WERI-Rb-1 (cell line): Measurements from ENCODE around the gene CCDC107.

Experiments
- DNase-seq: peaks from one replicate; pipeline ENCODE4 v3.0.0-alpha.2; 2020
- H3K27ac ChIP-seq: fragments of 250-450 bp; sonication (Bioruptor Pico); 2 replicates; pipeline ENCODE4 v1.5.1; 2020; ENCODE audit warnings: mild to moderate bottlenecking, moderate library complexity
- H3K27me3 ChIP-seq: fragments of 250-450 bp; sonication (Bioruptor Pico); 2 replicates; pipeline ENCODE4 v1.5.1; 2021; ENCODE audit warnings: mild to moderate bottlenecking, low read depth, moderate library complexity; ENCODE audit not compliant: insufficient read depth, severe bottlenecking
- H3K36me3 ChIP-seq: fragments of 250-450 bp; sonication (Bioruptor Pico); 2 replicates; pipeline ENCODE4 v1.5.1; 2020; ENCODE audit warnings: mild to moderate bottlenecking, moderate library complexity
- H3K4me3 ChIP-seq: 2 replicates; pipeline ENCODE4 v1.5.1; 2011; ENCODE audit warnings: low read depth, mild to moderate bottlenecking, control low read depth, low read length
- H3K9me3 ChIP-seq: fragments of 250-450 bp; sonication (Bioruptor Pico); 2 replicates; pipeline ENCODE4 v1.5.1; 2021; ENCODE audit warnings: mild to moderate bottlenecking, moderate library complexity; ENCODE audit not compliant: severe bottlenecking
- CTCF ChIP-seq: IDR thresholded peaks from 2 replicates; pipeline ENCODE4 v1.5.1; 2011; ENCODE audit warnings: low read depth, mild to moderate bottlenecking, control low read depth, inconsistent platforms, low read length

CCDC107 gene

GRCh38 chr9:35665471-35665818 lies 7.4 kb downstream of the CCDC107 start:
- no peak for TF ChIP-seq CTCF
- H3K27me3 ChIP-seq, result no peaks in the 10 kb centered on the region
- peak overlapping the region; percentile 67 for H3K4me3 ChIP-seq
- H3K9me3 ChIP-seq, result no peaks in the 10 kb centered on the region
- DNase-seq, result no peak
- H3K36me3 ChIP-seq, result peaks cover 22% of the 10 kb centered on the region
- peak overlapping the region; percentile 94 for H3K27ac ChIP-seq

- no peaks in the 10 kb centered on the region for H3K27me3 ChIP-seq
- H3K4me3 ChIP-seq, result no peak overlapping the region
- no peak overlapping the region for H3K27ac ChIP-seq
- H3K36me3 ChIP-seq, result peaks cover 16% of the 10 kb centered on the region
- no peak for TF ChIP-seq CTCF
- H3K9me3 ChIP-seq, result no peaks in the 10 kb centered on the region
- DNase-seq, result no peak
Observed at GRCh38 chr9:35666045-35666444, 8.0 kb downstream of the CCDC107 start.

GRCh38 chr9:35666549-35666948 lies 8.5 kb downstream of the CCDC107 start:
- no peak overlapping the region for H3K4me3 ChIP-seq
- TF ChIP-seq CTCF, result no peak
- H3K27ac ChIP-seq, result no peak overlapping the region
- H3K9me3 ChIP-seq, result no peaks in the 10 kb centered on the region
- peaks cover 15% of the 10 kb centered on the region for H3K36me3 ChIP-seq
- no peak for DNase-seq
- no peaks in the 10 kb centered on the region for H3K27me3 ChIP-seq

GRCh38 chr9:35667939-35668338 lies 9.8 kb downstream of the CCDC107 start:
- Histone ChIP-seq H3K27ac (no peak overlapping the region), H3K9me3 (no peaks in the 10 kb centered on the region), H3K36me3 (peaks cover 4% of the 10 kb centered on the region), H3K27me3 (no peaks in the 10 kb centered on the region), H3K4me3 (no peak overlapping the region)
- DNase-seq, result no peak
- no peak for TF ChIP-seq CTCF

GRCh38 chr9:35669331-35670145 lies 11.4 kb downstream of the CCDC107 start:
- Histone ChIP-seq H3K9me3 (no peaks in the 10 kb centered on the region), H3K27me3 (no peaks in the 10 kb centered on the region), H3K36me3 (no peaks in the 10 kb centered on the region), H3K27ac (no peak overlapping the region), H3K4me3 (no peak overlapping the region)
- no peak for TF ChIP-seq CTCF
- DNase-seq, result no peak
